Measurements from ENCODE around the gene FKBP10. TPM values are rescaled to one million over a fixed set of nuclear protein-coding genes. Genes with fewer than 3 reads are reported as not detected.

Gene FKBP10, protein sequence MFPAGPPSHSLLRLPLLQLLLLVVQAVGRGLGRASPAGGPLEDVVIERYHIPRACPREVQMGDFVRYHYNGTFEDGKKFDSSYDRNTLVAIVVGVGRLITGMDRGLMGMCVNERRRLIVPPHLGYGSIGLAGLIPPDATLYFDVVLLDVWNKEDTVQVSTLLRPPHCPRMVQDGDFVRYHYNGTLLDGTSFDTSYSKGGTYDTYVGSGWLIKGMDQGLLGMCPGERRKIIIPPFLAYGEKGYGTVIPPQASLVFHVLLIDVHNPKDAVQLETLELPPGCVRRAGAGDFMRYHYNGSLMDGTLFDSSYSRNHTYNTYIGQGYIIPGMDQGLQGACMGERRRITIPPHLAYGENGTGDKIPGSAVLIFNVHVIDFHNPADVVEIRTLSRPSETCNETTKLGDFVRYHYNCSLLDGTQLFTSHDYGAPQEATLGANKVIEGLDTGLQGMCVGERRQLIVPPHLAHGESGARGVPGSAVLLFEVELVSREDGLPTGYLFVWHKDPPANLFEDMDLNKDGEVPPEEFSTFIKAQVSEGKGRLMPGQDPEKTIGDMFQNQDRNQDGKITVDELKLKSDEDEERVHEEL
- 10.4 TPM for total RNA-seq
- long read RNA-seq, partial matches to known transcripts, result 0 of 3 reads
- long read RNA-seq, other reads (novel, unspliced or antisense), result 2 of 3 reads

DNA sequence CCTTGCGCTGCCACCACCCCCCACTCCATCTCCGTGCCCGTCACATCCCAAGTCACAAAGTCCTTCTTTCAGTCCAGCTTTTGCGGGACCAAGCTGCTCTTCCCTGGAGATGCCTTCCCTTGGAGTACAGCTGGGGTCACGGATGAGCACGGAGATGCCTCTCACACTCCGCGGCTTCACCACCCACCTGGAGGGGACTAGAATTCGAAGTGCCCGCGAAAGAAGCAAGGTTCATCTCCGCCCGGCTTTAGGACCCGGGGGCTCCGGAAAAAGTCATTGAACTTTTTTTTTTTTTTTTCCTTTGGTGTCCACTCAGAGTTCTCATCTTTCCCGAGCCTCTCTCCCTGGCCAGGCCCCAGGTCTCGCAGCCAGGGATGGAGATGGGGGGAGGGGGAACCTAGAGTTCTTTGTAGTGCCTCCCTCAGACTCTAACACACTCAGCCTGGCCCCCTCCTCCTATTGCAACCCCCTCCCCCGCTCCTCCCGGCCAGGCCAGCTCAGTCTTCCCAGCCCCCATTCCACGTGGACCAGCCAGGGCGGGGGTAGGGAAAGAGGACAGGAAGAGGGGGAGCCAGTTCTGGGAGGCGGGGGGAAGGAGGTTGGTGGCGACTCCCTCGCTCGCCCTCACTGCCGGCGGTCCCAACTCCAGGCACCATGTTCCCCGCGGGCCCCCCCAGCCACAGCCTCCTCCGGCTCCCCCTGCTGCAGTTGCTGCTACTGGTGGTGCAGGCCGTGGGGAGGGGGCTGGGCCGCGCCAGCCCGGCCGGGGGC lies at the start of gene FKBP10:
Gene FKBP10 (plus strand): TSS at position 624 of the 771 bp plus-strand sequence. CDS start 31 bp downstream, at position 655.
- intact Hi-C loops (cut with micrococcal nuclease), result no loop called here
- TF ChIP-seq, protein P1, sequence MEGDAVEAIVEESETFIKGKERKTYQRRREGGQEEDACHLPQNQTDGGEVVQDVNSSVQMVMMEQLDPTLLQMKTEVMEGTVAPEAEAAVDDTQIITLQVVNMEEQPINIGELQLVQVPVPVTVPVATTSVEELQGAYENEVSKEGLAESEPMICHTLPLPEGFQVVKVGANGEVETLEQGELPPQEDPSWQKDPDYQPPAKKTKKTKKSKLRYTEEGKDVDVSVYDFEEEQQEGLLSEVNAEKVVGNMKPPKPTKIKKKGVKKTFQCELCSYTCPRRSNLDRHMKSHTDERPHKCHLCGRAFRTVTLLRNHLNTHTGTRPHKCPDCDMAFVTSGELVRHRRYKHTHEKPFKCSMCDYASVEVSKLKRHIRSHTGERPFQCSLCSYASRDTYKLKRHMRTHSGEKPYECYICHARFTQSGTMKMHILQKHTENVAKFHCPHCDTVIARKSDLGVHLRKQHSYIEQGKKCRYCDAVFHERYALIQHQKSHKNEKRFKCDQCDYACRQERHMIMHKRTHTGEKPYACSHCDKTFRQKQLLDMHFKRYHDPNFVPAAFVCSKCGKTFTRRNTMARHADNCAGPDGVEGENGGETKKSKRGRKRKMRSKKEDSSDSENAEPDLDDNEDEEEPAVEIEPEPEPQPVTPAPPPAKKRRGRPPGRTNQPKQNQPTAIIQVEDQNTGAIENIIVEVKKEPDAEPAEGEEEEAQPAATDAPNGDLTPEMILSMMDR (IDR thresholded peaks at IDR 0.05; ENCODE audit: borderline replicate concordance), result no peak
- peak within 1 kb of the TSS; percentile 89 for H3K4me3 ChIP-seq
- peaks cover 4% of the 10 kb centered on the region for H3K27me3 ChIP-seq (ENCODE audit: low read depth)
- DNase-seq, result peak; percentile 61
- H3K4me1 ChIP-seq, result peaks cover 39% of the 10 kb centered on the region
- peak within 1 kb of the TSS; percentile 76 for H3K27ac ChIP-seq (replicated peaks)
- no peaks in the 10 kb centered on the region for H3K9me3 ChIP-seq (replicated peaks)
- no peaks in the 10 kb centered on the region for H3K36me3 ChIP-seq

DNA sequence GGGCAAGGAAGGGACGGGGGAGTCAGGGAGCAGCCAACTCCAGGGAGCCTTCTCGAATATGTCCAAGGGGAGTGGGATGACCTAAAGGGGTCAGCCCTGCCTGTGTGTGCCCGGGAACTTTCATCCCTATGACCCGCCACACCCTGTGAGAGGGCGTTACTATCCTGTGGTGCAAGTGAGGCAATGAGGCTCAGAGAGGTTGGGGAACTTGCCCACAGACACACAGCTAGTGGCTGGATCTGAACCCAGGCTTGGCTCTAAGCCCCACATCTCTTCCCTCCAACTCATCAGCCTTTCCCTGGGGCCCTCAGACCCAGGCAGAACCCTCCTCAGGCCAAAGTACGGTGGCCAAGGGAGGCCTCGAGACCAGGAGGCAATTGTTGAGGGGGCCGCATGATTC lies 49.5 kb upstream of the FKBP10 start:
- TF ChIP-seq, protein P1 (IDR thresholded peaks at IDR 0.05; ENCODE audit: borderline replicate concordance), result no peak
- no peak for DNase-seq
- intact Hi-C loops (cut with micrococcal nuclease), result no loop called here

DNA sequence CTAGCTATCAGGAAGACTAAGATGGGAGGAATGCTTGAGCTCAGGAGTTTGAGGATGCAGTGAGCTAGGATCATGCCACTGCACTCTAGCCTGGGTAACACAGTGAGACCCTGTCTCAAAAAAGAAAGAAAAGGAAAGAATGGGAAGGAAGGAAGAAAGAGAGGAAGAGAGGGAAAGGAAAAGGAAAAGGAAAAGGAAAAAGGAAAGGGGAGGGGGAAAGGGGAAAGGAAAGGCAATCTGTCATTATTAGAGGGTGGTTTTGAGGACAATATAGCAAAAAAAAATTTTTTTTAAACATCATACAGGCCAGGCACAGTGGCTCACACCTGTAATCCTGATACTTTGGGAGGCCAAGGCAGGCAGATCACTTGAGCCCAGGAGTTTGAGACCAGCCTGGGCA lies 46.7 kb upstream of the FKBP10 start:
- DNase-seq, result no peak
- H3K9me3 ChIP-seq (replicated peaks), result no peaks in the 10 kb centered on the region
- intact Hi-C loops (cut with micrococcal nuclease), result no loop called here
- TF ChIP-seq, protein P1 (IDR thresholded peaks at IDR 0.05; ENCODE audit: borderline replicate concordance), result no peak
- H3K27me3 ChIP-seq (ENCODE audit: low read depth), result no peaks in the 10 kb centered on the region
- no peak overlapping the region for H3K4me3 ChIP-seq
- H3K27ac ChIP-seq (replicated peaks), result no peak overlapping the region
- H3K4me1 ChIP-seq, result no peaks in the 10 kb centered on the region
- peaks cover 99% of the 10 kb centered on the region for H3K36me3 ChIP-seq

More for the DNA sequence above, 49.5 kb upstream of the FKBP10 start:
- no peaks in the 10 kb centered on the region for H3K9me3 ChIP-seq (replicated peaks)
- no peak overlapping the region for H3K4me3 ChIP-seq
- H3K4me1 ChIP-seq, result no peaks in the 10 kb centered on the region
- peaks cover 99% of the 10 kb centered on the region for H3K36me3 ChIP-seq
- H3K27ac ChIP-seq (replicated peaks), result no peak overlapping the region
- H3K27me3 ChIP-seq (ENCODE audit: low read depth), result no peaks in the 10 kb centered on the region

DNA sequence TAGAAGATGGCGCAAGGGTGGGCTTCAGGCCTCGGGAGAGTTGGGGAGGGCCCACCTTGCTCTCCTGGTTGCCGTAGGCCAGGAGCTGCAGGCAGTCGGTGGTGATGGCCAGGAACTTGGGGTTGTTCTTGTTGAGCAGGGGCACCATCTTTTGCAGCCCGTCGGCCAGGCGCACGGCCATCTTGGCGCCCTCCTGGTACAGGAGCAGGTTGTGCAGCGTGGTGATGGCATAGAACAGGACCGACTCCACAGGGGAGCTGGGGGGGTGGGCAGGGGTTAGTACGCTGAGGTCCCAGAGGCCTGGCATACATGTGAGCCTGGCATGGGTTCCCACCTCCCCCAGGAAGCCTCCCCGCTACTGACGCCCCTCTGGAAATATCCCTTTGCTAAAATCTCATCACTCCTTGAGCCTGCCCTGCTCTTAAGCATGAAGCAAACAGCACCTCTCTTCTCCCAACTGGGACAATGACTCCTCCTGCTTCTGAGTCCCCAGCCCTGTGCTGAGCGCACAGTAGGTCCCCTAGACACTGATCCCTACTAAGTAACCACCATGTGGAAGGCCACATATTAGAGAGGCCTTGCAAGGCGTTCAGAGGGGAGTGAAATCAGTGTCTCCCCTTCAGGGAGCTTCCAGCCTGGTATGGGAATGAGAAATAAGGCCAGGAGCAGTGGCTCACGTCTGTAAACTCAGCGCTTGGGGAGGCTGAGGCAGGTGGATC lies 45.3 kb upstream of the FKBP10 start:
- DNase-seq, result no peak
- TF ChIP-seq, protein P1 (IDR thresholded peaks at IDR 0.05; ENCODE audit: borderline replicate concordance), result no peak
- H3K4me1 ChIP-seq, result peaks cover 8% of the 10 kb centered on the region
- no peak overlapping the region for H3K4me3 ChIP-seq
- H3K27ac ChIP-seq (replicated peaks), result no peak overlapping the region
- no peaks in the 10 kb centered on the region for H3K27me3 ChIP-seq (ENCODE audit: low read depth)
- intact Hi-C loops (cut with micrococcal nuclease), result no loop called here
- H3K36me3 ChIP-seq, result peaks cover 100% of the 10 kb centered on the region
- H3K9me3 ChIP-seq (replicated peaks), result no peaks in the 10 kb centered on the region
